Immature natural killer cell (primary cell): ENCODE results near the gene FCGR1A. TPM values are rescaled to one million over a fixed set of nuclear protein-coding genes. Genes with fewer than 3 reads are reported as not detected.
"Not testable (repeated sequence)": the region's sequence is repeated elsewhere in the genome, so short reads cannot be mapped to it uniquely, and the experiment has no call there.

ENCODE experiments used
- DNase-seq, 3 donors: peaks; one replicate each; pipeline ENCODE4 v3.0.0; 2022; ENCODE audit warnings: mixed read lengths in 1 of 3
- H3K27ac Mint-ChIP-seq, 6 donors: one replicate each; pipeline ENCODE4 v1.8.0; 2020; ENCODE audit warnings: mixed read lengths in 6 of 6, mild to moderate bottlenecking in 5 of 6, inconsistent platforms in 4 of 6, moderate library complexity in 3 of 6
- H3K27me3 Mint-ChIP-seq, 3 donors: one replicate each; pipeline ENCODE4 v1.8.0; 2020 to 2021; ENCODE audit warnings: low read depth in 3 of 3, mild to moderate bottlenecking in 3 of 3, mixed read lengths in 3 of 3, moderate library complexity in 3 of 3, inconsistent platforms in 1 of 3
- H3K36me3 Mint-ChIP-seq, 3 donors: one replicate each; pipeline ENCODE4 v1.8.0; 2020; ENCODE audit warnings: mixed read lengths in 3 of 3, inconsistent platforms in 2 of 3, mild to moderate bottlenecking in 2 of 3
- H3K4me1 Mint-ChIP-seq, 2 donors: one replicate each; pipeline ENCODE4 v1.8.0; 2020; ENCODE audit warnings: inconsistent platforms in 2 of 2, mild to moderate bottlenecking in 2 of 2, mixed read lengths in 2 of 2, moderate library complexity in 1 of 2
- H3K4me3 Mint-ChIP-seq, 5 donors: one replicate each; pipeline ENCODE4 v1.8.0; 2020; ENCODE audit warnings: mild to moderate bottlenecking in 5 of 5, mixed read lengths in 5 of 5, inconsistent platforms in 3 of 5, moderate library complexity in 3 of 5
- H3K9me3 Mint-ChIP-seq, 6 donors: one replicate each; pipeline ENCODE4 v1.8.0; 2020; ENCODE audit warnings: mild to moderate bottlenecking in 6 of 6, mixed read lengths in 6 of 6, inconsistent platforms in 4 of 6, moderate library complexity in 3 of 6
- polyA plus RNA-seq, 3 donors: library from polyadenylated mRNA; unstranded; fragments of 300-500 nt; fragmentation: Illumina TruSeq; gene quantifications; one replicate each; pipeline ENCODE4 v1.2.3, GENCODE V29; 2021

The FCGR1A gene
- polyA plus RNA-seq, 3 donors from 2014 or later: not detected

- H3K27ac Mint-ChIP-seq, H3K4me1 Mint-ChIP-seq, DNase-seq, H3K27me3 Mint-ChIP-seq, H3K4me3 Mint-ChIP-seq, H3K36me3 Mint-ChIP-seq, H3K9me3 Mint-ChIP-seq: not testable (repeated sequence)
Measured at GRCh38 chr1:149833144-149833543, 50.6 kb downstream of the FCGR1A start.

DNA sequence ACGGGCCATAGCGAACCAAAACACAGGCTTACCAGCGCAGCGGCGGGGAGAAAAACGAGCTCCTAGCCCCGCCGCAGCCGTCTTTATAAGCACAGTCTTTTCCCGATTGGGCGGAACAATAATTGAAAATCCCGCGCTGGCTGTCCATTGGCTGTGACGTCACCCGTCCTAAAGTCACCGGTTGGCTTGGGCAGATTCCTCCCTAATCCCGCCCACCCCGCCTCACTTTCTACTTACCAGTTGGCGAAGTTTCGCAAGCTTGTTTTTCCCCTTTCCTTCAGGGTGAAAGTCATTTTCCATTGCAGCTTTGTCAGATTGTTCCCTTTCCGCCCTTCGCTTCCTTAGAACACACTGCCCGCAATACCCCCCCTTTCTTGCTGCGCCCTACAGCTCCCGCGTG, 58.7 kb downstream of the FCGR1A start:
- not testable (repeated sequence) for H3K36me3 Mint-ChIP-seq

More for the DNA sequence above, 58.7 kb downstream of the FCGR1A start:
- H3K4me1 Mint-ChIP-seq: peaks cover 26 to 29% of the 10 kb centered on the region in 2 donors
- not testable (repeated sequence) for H3K27me3 Mint-ChIP-seq, H3K9me3 Mint-ChIP-seq, DNase-seq, H3K4me3 Mint-ChIP-seq, H3K27ac Mint-ChIP-seq

Other genes starting within 250 kb of the FCGR1A start
- not detected for gene PPIAL4C, start 198.8 kb upstream of the FCGR1A start, polyA plus RNA-seq
- gene BOLA1, start 116.9 kb downstream of the FCGR1A start, polyA plus RNA-seq: 10 to 100 TPM; 12.6 to 35.2 (median 30.4) TPM
- gene SV2A, start 135.2 kb downstream of the FCGR1A start, polyA plus RNA-seq: 1 to 10 TPM in 1 of 3 donors, under 1 TPM in 1, not detected in 1; 0.89 to 1.0 TPM
- 100 to 1,000 TPM in 2 of 3 donors, 10 to 100 TPM in 1; 70.1 to 137 (median 103) TPM for gene SF3B4, start 145.1 kb downstream of the FCGR1A start, polyA plus RNA-seq
- 1 to 10 TPM in 2 of 3 donors, under 1 TPM in 1; 0.17 to 4.8 (median 1.7) TPM for gene MTMR11, start 154.2 kb downstream of the FCGR1A start, polyA plus RNA-seq
- gene OTUD7B, start 228.0 kb downstream of the FCGR1A start, polyA plus RNA-seq: 1 to 10 TPM in 1 of 3 donors, under 1 TPM in 2; 0.24 to 4.3 (median 0.54) TPM